Fibroblast of the aortic adventitia (primary cell): Measurements from ENCODE around the gene MXD4. TPM values are rescaled to one million over a fixed set of nuclear protein-coding genes. Genes with fewer than 3 reads are reported as not detected.

Experiments used
- DNase-seq: peaks from one replicate; pipeline ENCODE4 v3.0.0-alpha.2; 2010; ENCODE audit warnings: low read depth
- H3K4me3 ChIP-seq: 2 replicates; pipeline ENCODE4 v1.5.1; 2011; ENCODE audit warnings: low read depth, mild to moderate bottlenecking, control low read depth, low read length, moderate library complexity
- total RNA-seq: library from RNA; depleted of rRNA; stranded (reverse); fragments of >200 nt; gene quantifications from 2 replicates; pipeline ENCODE4 v1.2.3, GENCODE V29; 2012; ENCODE audit warnings: low replicate concordance
- TF ChIP-seq, protein P1 (sequence below): IDR thresholded peaks from 2 replicates; pipeline ENCODE4 v1.5.1; 2011; ENCODE audit warnings: mild to moderate bottlenecking, low read length, control low read depth, inconsistent platforms; ENCODE audit not compliant: insufficient read depth

Gene MXD4, protein sequence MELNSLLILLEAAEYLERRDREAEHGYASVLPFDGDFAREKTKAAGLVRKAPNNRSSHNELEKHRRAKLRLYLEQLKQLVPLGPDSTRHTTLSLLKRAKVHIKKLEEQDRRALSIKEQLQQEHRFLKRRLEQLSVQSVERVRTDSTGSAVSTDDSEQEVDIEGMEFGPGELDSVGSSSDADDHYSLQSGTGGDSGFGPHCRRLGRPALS
- 43.5 and 73.5 TPM in 2 replicates for total RNA-seq

DNA sequence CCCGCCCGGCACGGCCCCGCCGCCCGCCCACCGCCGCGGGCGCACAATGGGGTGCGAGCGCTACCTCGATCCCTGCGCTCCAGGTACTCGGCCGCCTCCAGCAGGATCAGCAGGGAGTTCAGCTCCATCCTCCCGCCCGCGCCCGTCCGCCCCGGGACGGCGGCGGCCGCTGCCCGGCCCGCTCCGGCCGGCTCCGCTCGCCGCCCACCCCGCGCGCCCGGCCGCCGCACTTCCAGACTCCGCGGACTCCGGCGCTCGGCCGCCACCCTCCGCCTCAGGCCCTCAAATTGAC, at the start of gene MXD4:
Gene MXD4 (minus strand): TSS at position 257 of the 292 bp plus-strand sequence. CDS start 129 bp downstream, at position 128.
- TF ChIP-seq, protein P1, sequence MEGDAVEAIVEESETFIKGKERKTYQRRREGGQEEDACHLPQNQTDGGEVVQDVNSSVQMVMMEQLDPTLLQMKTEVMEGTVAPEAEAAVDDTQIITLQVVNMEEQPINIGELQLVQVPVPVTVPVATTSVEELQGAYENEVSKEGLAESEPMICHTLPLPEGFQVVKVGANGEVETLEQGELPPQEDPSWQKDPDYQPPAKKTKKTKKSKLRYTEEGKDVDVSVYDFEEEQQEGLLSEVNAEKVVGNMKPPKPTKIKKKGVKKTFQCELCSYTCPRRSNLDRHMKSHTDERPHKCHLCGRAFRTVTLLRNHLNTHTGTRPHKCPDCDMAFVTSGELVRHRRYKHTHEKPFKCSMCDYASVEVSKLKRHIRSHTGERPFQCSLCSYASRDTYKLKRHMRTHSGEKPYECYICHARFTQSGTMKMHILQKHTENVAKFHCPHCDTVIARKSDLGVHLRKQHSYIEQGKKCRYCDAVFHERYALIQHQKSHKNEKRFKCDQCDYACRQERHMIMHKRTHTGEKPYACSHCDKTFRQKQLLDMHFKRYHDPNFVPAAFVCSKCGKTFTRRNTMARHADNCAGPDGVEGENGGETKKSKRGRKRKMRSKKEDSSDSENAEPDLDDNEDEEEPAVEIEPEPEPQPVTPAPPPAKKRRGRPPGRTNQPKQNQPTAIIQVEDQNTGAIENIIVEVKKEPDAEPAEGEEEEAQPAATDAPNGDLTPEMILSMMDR, result no peak
- DNase-seq, result no peak
- peak within 1 kb of the TSS; percentile 82 for H3K4me3 ChIP-seq

DNA sequence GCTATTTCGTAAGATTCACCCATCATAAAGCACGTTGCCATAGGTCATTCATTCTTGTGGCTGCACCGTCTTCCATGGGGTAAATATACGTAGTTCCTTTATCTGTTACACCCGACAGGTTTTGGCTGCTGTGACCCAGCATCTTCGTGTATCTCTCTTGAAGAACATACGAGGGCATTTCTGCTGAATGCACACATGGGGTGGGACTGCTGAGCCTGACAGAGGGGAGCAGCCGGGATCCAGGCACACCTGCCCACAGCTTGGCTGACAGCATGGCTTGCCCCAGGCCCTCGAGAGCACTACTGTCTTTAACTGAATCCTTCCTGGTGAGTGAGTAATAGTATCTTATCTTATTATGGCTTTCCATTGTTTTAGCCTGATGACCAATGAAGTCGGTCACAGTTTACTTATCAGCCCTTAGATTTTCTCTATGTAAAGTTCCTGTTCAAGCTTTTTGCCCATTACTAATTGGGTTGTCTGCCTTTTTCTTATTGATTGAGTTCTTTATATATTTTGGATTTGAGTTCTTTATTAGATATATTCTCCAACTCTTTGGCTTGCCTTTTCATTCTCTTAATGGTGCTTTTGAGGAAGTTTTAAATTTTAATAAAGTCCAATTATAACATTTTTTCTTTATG, 45.0 kb upstream of the MXD4 start:
- TF ChIP-seq, protein P1, result no peak
- no peak overlapping the region for H3K4me3 ChIP-seq
- no peak for DNase-seq

DNA sequence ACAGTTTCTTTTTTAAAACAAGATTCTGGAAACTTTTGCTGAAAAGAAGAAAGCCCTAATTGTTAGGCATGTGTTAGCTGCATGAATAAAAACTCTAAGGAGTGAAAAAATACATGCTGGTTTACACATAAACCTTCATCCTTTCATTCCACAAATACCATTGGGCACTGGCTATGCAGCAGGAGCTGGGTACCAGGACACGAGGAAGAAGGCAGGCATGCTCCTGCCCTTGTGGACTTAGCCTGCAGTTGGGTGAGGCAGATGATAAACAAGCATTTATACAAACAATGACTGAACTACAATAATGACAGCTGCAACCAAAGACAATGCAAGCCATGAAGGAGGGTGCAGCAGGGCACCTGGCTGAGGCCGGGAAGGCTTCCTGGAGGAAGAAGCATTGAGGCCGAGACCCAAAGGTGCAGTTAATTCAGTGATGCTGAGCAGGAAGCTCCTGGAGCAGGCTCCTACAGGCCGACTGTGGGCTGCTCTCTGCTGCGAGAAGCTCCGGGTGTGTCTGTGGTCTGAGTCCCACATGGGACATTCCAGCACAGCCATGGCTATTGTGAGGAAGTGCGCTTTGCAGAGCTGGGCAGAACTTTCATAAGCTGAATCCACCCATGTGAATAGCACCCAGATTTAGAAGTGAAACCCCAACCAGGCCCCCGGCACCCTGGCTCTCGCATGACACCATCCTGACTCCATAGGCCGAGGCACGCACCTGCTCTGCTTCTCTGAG, 44.0 kb upstream of the MXD4 start:
- no peak overlapping the region for H3K4me3 ChIP-seq
- TF ChIP-seq, protein P1, result no peak
- DNase-seq, result no peak

DNA sequence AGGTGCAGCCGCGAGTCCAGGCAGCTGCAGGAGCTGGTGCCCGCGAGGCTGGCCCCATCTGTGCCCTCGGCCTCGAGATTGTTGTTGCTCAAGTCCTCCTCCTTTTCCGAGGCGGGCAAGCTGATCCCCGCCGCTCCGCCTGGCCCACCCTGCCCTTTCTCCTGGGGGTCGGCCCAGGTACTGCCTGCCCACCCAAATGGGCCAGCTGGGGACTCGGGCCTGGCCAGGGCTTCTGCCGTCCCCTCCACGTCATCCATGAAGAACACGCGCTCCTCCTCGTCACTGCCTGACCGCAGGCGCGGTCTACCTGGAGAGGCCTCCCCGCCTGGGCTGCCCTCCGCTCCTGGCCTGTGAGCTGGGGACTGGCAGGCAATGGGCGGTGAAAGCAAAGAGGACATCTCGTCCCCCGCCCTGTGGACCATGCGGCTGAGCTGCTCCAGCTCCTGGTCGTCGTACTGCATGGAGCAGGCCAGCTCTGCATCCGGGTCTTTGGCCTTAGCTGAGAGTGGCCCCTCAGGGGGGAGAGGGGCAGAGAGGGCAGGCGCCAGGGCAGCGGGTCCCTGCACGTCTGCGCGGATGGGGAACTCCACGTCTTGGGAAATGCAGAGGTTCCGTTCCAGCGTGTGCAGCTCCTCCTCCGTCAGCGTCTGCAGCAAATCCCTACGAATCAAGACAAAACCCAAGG, 43.1 kb upstream of the MXD4 start:
- H3K4me3 ChIP-seq, result no peak overlapping the region
- no peak for DNase-seq
- TF ChIP-seq, protein P1, result no peak

DNA sequence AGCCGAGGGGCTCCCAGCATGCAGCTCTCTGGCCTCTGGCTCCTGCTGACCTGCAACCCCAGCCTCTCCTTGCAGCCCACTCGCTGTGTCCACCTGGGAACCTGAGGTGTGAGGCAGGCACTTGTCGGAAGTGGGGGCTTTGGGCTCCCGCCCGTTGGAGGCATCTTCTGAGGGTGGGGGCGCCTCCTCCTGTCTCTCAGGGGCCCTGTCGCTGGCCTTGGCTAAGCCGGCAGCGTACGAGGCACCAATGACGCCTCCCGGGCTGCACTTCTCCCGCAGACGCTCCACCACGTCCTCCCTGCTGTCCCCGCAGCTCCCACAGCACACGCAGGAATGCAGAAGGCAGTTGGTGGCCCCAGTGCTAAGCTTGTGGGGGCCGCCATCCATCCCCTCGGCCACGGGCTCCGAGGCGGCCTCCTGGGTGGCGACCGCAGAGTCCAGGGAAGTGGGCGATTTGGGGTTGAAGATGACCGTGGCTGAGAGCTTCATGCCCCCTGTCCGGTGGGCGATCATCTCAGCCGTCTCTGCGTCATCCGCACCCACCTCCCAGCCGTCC, 42.5 kb upstream of the MXD4 start:
- TF ChIP-seq, protein P1, result no peak
- no peak for DNase-seq
- H3K4me3 ChIP-seq, result no peak overlapping the region

DNA sequence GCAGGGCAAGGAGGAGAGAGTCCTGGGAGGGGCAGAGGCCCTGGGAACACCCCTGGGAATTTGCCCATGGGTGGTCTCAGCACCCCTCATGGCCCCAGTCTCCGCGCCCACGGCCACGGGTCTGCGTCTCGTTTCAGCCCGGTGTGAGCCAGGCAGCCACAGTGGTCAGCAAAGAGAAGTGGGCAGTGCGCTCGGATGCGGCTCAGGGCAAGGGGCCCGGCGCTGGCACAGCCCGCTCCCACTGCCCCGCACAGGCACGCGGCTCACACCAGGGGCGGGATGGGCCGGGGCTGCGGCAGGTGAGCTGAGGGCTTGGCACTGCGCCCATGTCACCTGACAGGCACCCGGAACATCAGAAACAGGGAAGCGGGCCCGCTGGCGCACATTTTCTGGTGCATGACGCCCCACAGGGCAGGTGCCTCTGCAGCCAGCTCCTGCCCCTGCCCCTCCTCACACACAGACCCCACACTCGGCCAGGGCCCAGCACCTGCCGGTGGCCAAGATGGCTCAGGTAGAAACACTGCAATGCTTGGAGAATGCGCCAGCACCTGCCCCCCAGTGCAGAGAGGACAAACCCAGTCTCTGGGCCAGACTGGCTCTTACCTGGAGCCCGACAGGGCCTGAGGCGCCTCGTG, 41.9 kb upstream of the MXD4 start:
- TF ChIP-seq, protein P1, result no peak
- no peak overlapping the region for H3K4me3 ChIP-seq
- no peak for DNase-seq
